Peyer's patch (tissue), 4 donors: ENCODE data around the gene SLCO6A1.

Experiments used
- CTCF ChIP-seq, 6 experiments: fragments of 450-650 bp in 4 of 6; fragments of 200-600 bp in 2 of 6; sonication (generic) in 1 of 6; IDR thresholded peaks; one replicate each; pipeline ENCODE4 v1.5.1; 2017 to 2019; ENCODE audit warnings: antibody characterized with exemption in 6 of 6, mild to moderate bottlenecking in 3 of 6, moderate library complexity in 1 of 6
- POLR2A ChIP-seq, 2 donors: fragments of 450-650 bp; IDR thresholded peaks; one replicate each; pipeline ENCODE4 v1.5.1; 2017; ENCODE audit warnings: antibody characterized with exemption in 2 of 2, mild to moderate bottlenecking in 2 of 2, moderate library complexity in 2 of 2

GRCh38 chr5:102527547-102527946, 28.7 kb upstream of the SLCO6A1 start:
- TF ChIP-seq CTCF (IDR thresholded peaks at IDR 0.05) (no peak), POLR2A (IDR thresholded peaks at IDR 0.05) (no peak)
